GM19099 (cell line): Measurements from ENCODE around the gene ALKBH3.

ENCODE experiments used
- POLR2A ChIP-seq: IDR thresholded peaks from 3 replicates; pipeline ENCODE4 v1.6.1; 2011; ENCODE audit warnings: low read depth; ENCODE audit not compliant: insufficient read length; ENCODE audit errors: extremely low read depth

ALKBH3 gene

DNA sequence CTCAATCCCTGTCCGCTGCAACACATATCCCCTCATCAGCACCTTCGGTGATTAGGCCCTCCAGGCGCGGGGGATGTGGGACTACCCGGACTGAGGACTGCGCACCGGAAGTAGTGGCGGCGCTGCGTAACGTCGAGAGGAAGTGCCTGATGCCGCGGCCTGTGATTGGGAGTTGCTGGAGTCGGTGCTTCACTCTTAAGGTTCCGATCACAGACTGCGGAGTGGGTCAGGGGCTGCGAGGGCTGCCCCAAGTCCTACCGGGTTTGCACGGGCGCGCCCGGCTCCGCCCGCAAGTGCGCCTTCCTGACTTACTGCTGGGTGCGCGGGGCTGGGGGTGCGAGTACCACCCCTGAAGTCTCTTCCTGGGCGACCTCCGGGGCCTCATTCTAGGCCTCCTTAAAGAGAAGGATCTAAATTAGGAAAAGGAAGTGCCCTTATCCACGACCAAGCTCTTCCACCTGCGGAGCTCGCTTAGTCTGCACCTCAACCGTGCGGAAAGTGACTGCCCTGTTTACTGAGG is at the start of gene ALKBH3:
Gene ALKBH3, plus strand, starts transcription at position 192 of the 520 bp plus-strand sequence. CDS start 1,822 bp downstream, outside the sequence.
- peak; percentile 81 for TF ChIP-seq POLR2A

DNA sequence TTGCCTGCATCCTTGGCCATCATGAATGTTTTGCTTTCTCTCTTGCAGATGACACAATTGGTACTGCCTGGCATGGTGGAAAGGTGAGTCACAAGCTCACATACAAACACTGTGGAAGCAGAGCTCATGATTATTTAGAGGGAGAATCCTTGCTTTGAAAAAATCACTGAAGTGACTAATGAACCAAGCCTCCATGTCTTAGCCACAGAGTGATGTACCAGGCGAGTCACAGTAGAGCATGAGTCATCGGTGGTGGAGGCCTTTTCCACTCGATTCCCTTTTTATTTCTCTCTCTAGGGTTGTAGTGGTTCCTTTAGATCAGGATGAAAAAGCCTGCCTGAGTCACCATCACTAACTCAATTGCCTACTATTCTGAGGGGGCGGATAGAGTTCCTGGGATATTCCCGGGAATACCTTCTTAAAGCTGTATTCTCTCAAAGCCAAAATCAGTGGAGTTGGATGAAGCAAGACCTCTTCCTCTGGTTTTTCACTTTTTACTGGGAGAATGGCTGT is 49.6 kb upstream of the ALKBH3 start:
- TF ChIP-seq POLR2A = no peak

DNA sequence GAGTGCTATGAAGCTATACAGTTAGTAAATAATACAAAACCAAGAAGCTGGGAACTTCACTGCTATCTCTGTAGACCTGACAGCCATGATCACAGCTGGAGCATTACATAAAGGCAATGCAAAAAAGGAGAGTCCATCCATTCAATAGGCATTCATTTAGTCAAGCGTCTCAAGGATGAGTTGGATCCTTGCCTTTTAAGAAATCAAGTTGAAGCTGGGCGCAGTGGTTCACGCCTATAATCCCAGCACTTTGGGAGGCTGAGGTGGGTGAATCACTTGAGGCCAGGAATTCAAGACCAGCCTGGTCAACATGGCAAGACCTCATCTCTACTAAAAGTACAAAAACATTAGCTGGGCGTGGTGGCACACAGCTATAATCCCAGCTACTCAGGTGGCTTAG is 48.1 kb upstream of the ALKBH3 start:
- TF ChIP-seq POLR2A = no peak

DNA sequence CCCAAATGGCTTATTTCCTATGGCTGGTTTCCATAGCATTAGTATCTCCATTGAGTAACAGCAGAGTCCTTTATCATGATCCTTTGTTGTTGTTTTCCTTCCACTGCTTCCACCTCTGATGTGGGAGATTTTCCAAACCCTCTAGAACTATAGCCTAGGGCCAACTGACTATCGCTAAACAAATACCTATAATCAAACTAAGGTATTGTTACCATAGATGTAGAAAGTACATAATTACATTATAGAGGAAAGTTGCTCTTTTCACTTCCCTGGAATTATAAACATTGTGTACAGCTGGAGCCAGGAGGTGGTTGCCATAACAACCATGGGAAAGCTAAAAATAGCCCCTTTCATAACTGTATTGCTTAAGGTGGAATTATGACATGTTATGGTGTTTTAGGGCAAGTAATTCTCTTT is 47.0 kb upstream of the ALKBH3 start:
- no peak for TF ChIP-seq POLR2A

DNA sequence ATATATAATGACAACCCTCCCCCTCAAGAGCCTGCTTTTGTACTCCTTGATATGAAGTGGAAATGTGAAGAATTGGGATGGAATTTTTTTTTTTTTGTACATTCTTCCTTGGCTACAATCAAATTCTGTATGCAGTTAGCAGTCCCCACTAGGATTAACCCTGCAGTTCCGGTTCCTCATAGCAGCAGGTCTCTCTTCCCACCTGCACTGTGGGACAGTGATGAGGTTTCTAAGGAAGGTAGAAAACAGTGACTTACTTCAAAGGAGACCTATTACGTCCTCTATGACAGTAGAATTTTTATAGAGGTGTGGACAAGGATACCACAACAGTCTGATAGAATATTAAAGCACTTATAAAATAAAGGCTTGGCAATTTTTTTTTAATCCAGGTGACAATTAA is 46.3 kb upstream of the ALKBH3 start:
- TF ChIP-seq POLR2A = no peak

DNA sequence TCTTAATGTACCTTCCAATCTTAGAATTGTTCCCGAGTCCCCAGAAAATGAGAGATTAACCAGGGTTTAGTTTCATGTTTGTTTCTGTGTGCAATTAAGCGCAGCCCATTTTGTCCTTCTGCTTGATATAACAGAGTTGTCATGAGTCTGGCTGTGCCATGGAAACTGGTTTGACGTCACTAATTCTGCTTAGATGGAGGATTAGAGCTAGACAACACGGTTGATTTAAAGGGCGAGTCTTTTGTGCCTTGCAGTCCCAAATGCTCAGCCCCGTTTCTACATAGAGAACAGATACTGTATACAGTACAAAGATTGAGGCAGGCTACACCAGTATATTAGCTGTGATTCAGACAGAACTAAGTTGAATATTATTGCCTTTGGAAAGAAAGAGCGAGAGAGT is 45.5 kb upstream of the ALKBH3 start:
- TF ChIP-seq POLR2A = no peak

DNA sequence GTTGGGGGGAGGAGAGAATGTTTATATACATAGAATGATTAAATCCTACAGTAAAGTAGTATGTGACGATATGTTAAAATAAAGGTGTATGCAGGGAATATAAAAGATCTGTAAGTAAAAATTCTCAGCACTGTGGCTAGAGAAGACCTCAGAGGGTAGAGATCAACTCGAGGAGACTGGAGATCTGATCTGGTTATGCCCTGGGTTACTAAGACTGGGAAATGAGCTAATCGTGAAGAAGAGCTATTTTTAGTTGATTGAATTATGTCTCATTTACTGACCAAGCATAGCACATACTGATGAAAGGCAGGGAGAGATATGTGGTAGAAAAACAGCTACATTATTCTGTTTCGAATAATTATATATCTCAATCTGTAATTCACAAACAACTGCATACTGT is 42.8 kb upstream of the ALKBH3 start:
- no peak for TF ChIP-seq POLR2A

DNA sequence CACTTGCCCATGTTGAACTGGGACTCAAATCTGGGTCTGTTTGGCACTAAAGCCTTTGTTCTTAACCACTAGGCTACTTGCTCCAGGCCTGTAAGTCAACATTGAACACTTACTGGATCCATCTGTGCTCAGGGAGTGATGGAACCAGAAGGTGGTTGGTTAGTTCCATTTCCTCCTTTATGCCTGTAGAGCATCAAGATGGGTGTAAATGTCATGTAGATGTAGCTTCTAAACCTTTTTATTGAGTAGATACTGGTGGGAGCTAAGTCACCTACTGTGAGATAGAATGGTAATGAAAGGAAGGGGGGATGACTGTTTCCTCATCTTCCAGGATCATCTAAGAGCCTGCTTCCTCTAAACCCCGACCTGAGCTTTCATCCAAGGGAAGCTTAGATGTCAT is 38.6 kb upstream of the ALKBH3 start:
- no peak for TF ChIP-seq POLR2A

DNA sequence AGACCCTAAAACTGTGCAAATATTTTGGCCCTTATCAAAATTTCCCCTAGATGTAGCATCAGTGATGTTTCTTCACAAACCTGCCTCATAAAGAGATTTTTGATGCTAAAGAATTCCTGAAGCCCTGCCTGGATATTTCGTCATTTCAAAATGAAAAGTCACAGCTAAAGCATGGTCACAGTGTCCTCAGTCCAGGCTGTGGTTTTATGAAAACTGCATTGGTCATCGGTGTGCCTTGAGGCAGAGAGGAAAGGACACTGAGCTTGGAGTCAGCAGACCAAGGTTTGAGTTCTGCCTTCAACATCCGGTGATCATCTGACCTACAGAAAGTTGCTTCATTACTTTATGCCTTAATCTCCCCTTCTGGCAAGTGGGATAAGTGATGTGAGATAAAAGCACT is 34.8 kb upstream of the ALKBH3 start:
- no peak for TF ChIP-seq POLR2A

DNA sequence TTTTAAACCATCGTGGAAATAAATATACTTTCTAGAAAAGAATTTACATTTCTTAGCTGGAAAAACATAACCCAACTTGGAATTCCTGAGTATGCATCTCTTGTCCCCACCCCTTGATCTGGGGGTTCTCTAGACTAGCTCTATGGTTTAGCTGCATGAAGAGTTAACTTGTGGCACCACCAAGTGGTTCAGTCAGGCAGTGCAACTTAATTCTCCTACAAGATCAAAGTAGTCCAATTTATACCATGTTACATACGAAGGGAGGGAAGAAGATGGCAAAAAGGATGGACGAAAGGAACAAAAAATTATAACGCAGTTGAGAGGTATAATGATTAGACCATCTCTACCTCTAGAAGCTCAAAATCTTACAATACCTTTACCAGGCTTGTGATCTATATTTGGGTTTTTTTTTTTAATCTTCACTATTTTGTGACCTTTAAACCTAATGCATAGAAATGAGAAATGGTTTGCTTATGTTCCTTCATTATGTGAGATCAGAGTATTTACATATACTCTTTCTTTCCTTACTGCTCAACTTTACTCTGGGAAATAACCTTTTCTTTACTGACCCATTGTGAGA is 28.5 kb upstream of the ALKBH3 start:
- TF ChIP-seq POLR2A = no peak

DNA sequence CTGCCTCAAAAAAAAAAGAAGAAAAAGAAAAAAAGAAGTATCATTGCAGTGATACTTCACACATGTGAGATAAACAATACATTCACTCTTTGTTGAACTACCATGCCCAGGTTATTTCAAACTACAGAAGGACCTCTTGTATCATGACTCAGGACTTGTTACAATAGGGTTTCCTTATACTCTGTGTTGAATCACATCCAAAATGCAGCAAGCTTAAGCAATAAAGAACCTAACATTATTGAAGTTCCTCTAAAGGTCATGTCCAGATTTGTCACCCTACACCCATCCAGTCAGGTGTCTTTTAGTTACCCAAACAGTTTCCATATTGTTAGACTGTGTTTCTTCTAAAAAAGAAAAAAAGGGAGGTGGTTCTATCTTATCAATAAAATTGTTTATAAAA is 26.9 kb upstream of the ALKBH3 start:
- no peak for TF ChIP-seq POLR2A

DNA sequence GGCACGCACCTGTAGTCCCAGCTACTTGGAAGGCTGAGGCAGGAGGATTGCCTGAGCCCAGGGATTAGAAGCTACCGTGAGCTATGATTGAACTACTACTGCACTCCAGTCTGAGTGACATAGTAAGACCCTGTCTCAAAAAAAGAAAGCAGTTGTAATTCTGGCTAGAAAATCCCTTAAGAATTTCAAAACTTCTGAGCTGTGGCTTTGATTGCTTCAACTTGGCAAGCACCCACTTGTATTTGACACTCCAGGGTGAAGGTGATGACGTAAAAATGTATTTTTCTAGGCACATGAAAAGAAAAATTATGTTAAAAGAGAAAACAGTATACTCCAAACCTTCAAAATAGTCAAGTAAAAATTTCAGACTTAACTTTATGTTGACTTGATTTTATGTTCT is 23.6 kb upstream of the ALKBH3 start:
- TF ChIP-seq POLR2A = no peak

DNA sequence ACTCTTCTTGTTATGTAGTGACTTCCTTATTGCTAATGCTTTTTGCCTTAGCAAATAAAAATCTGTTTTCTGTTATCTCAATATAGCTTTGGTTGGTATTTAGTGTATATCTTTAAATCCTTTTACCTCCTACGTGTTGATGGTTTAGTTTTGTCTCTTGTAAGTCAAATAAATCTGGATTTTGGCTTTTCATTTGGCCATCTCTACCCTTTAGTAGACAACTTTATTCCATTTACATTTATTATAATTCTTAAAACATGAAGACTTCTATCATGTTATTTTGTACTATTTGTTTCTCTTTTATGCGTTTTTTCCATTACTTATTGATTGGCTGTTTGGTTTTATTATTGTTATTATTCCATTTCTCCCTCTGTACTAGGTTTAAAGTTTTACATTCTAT is 19.5 kb upstream of the ALKBH3 start:
- no peak for TF ChIP-seq POLR2A

DNA sequence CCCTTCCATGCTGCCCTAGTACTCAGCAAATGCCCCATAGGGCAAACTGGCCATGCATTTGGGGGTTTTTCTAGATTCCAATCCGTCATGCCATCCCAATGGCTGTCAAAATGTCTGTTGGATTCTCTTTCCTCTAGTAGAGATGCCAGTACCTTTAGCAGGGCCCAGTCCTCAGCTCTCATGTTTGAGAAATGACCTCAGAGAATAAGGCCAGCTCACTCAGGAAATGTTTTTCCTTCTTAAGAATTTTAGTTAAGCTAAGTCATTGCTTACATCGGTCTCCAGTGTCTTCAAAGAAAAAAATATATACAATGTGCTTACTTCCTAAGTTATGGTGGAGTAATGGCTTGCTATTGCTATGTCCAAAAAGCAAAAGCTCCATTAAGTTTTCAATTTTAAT is 14.1 kb upstream of the ALKBH3 start:
- no peak for TF ChIP-seq POLR2A

DNA sequence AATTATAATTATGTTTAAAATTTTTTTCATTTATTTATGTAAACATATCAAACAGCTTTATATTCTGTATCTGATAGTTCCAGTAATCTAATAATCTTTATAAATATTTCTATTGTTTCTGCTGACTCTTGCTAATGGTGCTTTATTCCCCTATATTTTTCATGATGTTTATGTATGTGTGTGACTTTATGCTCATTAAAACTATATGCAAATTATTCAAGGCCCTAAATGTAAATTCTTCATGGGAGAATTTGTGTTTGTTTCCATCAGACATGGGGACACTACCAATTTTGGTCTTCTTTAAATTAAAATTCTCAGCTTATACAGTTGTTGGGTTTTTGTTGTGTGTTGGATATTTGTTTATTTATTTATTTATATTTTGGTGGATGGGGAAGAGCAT is 13.7 kb upstream of the ALKBH3 start:
- no peak for TF ChIP-seq POLR2A

DNA sequence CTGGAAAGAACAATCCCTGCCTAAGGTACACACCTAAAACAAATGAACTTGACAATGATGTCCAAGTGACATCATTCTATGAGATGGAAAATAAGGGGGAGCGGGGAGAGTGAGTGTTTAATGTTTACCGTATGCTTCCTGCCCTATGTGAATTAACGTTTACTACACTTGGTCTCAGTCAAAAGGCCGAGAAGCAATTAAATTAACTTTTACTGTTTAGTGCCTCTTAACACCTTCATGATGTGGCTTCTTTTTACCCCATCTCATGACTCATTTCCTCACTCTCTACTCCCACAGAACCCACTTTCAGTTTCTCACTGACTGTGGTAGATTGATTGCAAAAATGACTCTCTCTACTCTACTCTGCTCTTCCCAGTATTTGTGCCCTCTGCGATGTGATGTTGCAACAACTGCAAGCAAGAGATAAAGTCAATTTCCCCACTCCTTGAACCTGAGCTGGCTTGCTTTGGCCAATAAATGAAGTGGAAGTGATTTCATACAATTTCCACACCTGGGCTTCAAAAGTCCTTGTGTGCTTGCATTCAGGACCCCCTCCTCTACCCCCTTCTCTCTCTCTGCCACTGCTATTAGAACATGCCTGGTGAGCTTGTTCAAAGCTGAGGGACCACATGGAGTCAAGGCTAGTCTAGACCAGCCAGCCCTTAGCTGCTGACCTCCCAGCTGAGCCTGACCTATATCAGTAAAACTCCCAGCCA is 11.6 kb upstream of the ALKBH3 start:
- TF ChIP-seq POLR2A = no peak
